Measurements from ENCODE around the gene CIT.
A peak's percentile ranks its signal among the peaks of the same experiment; 100 is the strongest.

Gene CIT

GRCh38 chr12:119809023-119809422 is 68.1 kb downstream of the CIT start:
- no peak overlapping the region for H3K4me3 ChIP-seq (ENCODE audit: low read length in 2 of 2)
- no peak overlapping the region for H3K27ac ChIP-seq (ENCODE audit: low read depth in 2 of 2, low read length in 2 of 2)
- H3K9me3 ChIP-seq (ENCODE audit: control insufficient read depth in 2 of 2, low read length in 2 of 2), result no peaks in the 10 kb centered on the region
- H3K4me1 ChIP-seq (ENCODE audit: control insufficient read depth in 2 of 2, insufficient read depth in 2 of 2, low read length in 2 of 2), result no peaks in the 10 kb centered on the region
- H3K36me3 ChIP-seq (ENCODE audit: control insufficient read depth in 2 of 2, insufficient read depth in 2 of 2, low read length in 2 of 2), result no peaks in the 10 kb centered on the region
- no peaks in the 10 kb centered on the region for H3K27me3 ChIP-seq (ENCODE audit: control insufficient read depth in 2 of 2, insufficient read depth in 2 of 2, low read length in 2 of 2)
- H3K9ac ChIP-seq (ENCODE audit: low read depth in 1 of 2, low read length in 2 of 2), result no peak overlapping the region

- H3K9ac ChIP-seq (ENCODE audit: low read depth in 1 of 2, low read length in 2 of 2), result no peak overlapping the region
- no peaks in the 10 kb centered on the region for H3K4me1 ChIP-seq (ENCODE audit: control insufficient read depth in 2 of 2, insufficient read depth in 2 of 2, low read length in 2 of 2)
- H3K27me3 ChIP-seq (ENCODE audit: control insufficient read depth in 2 of 2, insufficient read depth in 2 of 2, low read length in 2 of 2), result no peaks in the 10 kb centered on the region
- H3K36me3 ChIP-seq (ENCODE audit: control insufficient read depth in 2 of 2, insufficient read depth in 2 of 2, low read length in 2 of 2), result no peaks in the 10 kb centered on the region
- no peak overlapping the region for H3K27ac ChIP-seq (ENCODE audit: low read depth in 2 of 2, low read length in 2 of 2)
- no peak overlapping the region for H3K4me3 ChIP-seq (ENCODE audit: low read length in 2 of 2)
- no peaks in the 10 kb centered on the region for H3K9me3 ChIP-seq (ENCODE audit: control insufficient read depth in 2 of 2, low read length in 2 of 2)
Observed at GRCh38 chr12:119808441-119808840, 68.7 kb downstream of the CIT start.

- H3K36me3 ChIP-seq (ENCODE audit: control insufficient read depth in 2 of 2, insufficient read depth in 2 of 2, low read length in 2 of 2), result no peaks in the 10 kb centered on the region
- H3K27ac ChIP-seq (ENCODE audit: low read depth in 2 of 2, low read length in 2 of 2), result no peak overlapping the region
- H3K27me3 ChIP-seq (ENCODE audit: control insufficient read depth in 2 of 2, insufficient read depth in 2 of 2, low read length in 2 of 2), result no peaks in the 10 kb centered on the region
- no peaks in the 10 kb centered on the region for H3K4me1 ChIP-seq (ENCODE audit: control insufficient read depth in 2 of 2, insufficient read depth in 2 of 2, low read length in 2 of 2)
- H3K4me3 ChIP-seq (ENCODE audit: low read length in 2 of 2), result no peak overlapping the region
- H3K9ac ChIP-seq (ENCODE audit: low read depth in 1 of 2, low read length in 2 of 2), result no peak overlapping the region
- H3K9me3 ChIP-seq (ENCODE audit: control insufficient read depth in 2 of 2, low read length in 2 of 2), result no peaks in the 10 kb centered on the region
Observed at GRCh38 chr12:119807380-119807779, 69.7 kb downstream of the CIT start.

- Histone ChIP-seq H3K9ac (ENCODE audit: low read depth in 1 of 2, low read length in 2 of 2) (no peak overlapping the region), H3K27ac (ENCODE audit: low read depth in 2 of 2, low read length in 2 of 2) (no peak overlapping the region), H3K4me1 (ENCODE audit: control insufficient read depth in 2 of 2, insufficient read depth in 2 of 2, low read length in 2 of 2) (no peaks in the 10 kb centered on the region), H3K4me3 (ENCODE audit: low read length in 2 of 2) (peak overlapping the region in 1 of 2 donors; percentile 48), H3K9me3 (ENCODE audit: control insufficient read depth in 2 of 2, low read length in 2 of 2) (no peaks in the 10 kb centered on the region), H3K27me3 (ENCODE audit: control insufficient read depth in 2 of 2, insufficient read depth in 2 of 2, low read length in 2 of 2) (no peaks in the 10 kb centered on the region), H3K36me3 (ENCODE audit: control insufficient read depth in 2 of 2, insufficient read depth in 2 of 2, low read length in 2 of 2) (no peaks in the 10 kb centered on the region)
Observed at GRCh38 chr12:119804011-119804641, 73.0 kb downstream of the CIT start.

GRCh38 chr12:119803381-119803791 is 73.7 kb downstream of the CIT start:
- Histone ChIP-seq H3K36me3 (ENCODE audit: control insufficient read depth in 2 of 2, insufficient read depth in 2 of 2, low read length in 2 of 2) (no peaks in the 10 kb centered on the region), H3K27ac (ENCODE audit: low read depth in 2 of 2, low read length in 2 of 2) (no peak overlapping the region), H3K27me3 (ENCODE audit: control insufficient read depth in 2 of 2, insufficient read depth in 2 of 2, low read length in 2 of 2) (no peaks in the 10 kb centered on the region), H3K9me3 (ENCODE audit: control insufficient read depth in 2 of 2, low read length in 2 of 2) (no peaks in the 10 kb centered on the region), H3K4me1 (ENCODE audit: control insufficient read depth in 2 of 2, insufficient read depth in 2 of 2, low read length in 2 of 2) (no peaks in the 10 kb centered on the region), H3K4me3 (ENCODE audit: low read length in 2 of 2) (peak overlapping the region in 1 of 2 donors; percentile 48), H3K9ac (ENCODE audit: low read depth in 1 of 2, low read length in 2 of 2) (no peak overlapping the region)

- H3K4me1 ChIP-seq (ENCODE audit: control insufficient read depth in 2 of 2, insufficient read depth in 2 of 2, low read length in 2 of 2), result no peaks in the 10 kb centered on the region
- H3K9ac ChIP-seq (ENCODE audit: low read depth in 1 of 2, low read length in 2 of 2), result no peak overlapping the region
- H3K36me3 ChIP-seq (ENCODE audit: control insufficient read depth in 2 of 2, insufficient read depth in 2 of 2, low read length in 2 of 2), result no peaks in the 10 kb centered on the region
- no peaks in the 10 kb centered on the region for H3K9me3 ChIP-seq (ENCODE audit: control insufficient read depth in 2 of 2, low read length in 2 of 2)
- H3K27ac ChIP-seq (ENCODE audit: low read depth in 2 of 2, low read length in 2 of 2), result no peak overlapping the region
- H3K4me3 ChIP-seq (ENCODE audit: low read length in 2 of 2), result no peak overlapping the region
- no peaks in the 10 kb centered on the region for H3K27me3 ChIP-seq (ENCODE audit: control insufficient read depth in 2 of 2, insufficient read depth in 2 of 2, low read length in 2 of 2)
Observed at GRCh38 chr12:119802472-119802871, 74.6 kb downstream of the CIT start.

GRCh38 chr12:119797090-119797489 is 80.0 kb downstream of the CIT start:
- Histone ChIP-seq H3K4me3 (ENCODE audit: low read length in 2 of 2) (no peak overlapping the region), H3K36me3 (ENCODE audit: control insufficient read depth in 2 of 2, insufficient read depth in 2 of 2, low read length in 2 of 2) (no peaks in the 10 kb centered on the region), H3K27me3 (ENCODE audit: control insufficient read depth in 2 of 2, insufficient read depth in 2 of 2, low read length in 2 of 2) (no peaks in the 10 kb centered on the region), H3K4me1 (ENCODE audit: control insufficient read depth in 2 of 2, insufficient read depth in 2 of 2, low read length in 2 of 2) (no peaks in the 10 kb centered on the region), H3K9me3 (ENCODE audit: control insufficient read depth in 2 of 2, low read length in 2 of 2) (no peaks in the 10 kb centered on the region), H3K27ac (ENCODE audit: low read depth in 2 of 2, low read length in 2 of 2) (no peak overlapping the region), H3K9ac (ENCODE audit: low read depth in 1 of 2, low read length in 2 of 2) (no peak overlapping the region)

GRCh38 chr12:119796292-119796691 is 80.8 kb downstream of the CIT start:
- Histone ChIP-seq H3K27me3 (ENCODE audit: control insufficient read depth in 2 of 2, insufficient read depth in 2 of 2, low read length in 2 of 2) (no peaks in the 10 kb centered on the region), H3K4me3 (ENCODE audit: low read length in 2 of 2) (no peak overlapping the region), H3K9me3 (ENCODE audit: control insufficient read depth in 2 of 2, low read length in 2 of 2) (no peaks in the 10 kb centered on the region), H3K36me3 (ENCODE audit: control insufficient read depth in 2 of 2, insufficient read depth in 2 of 2, low read length in 2 of 2) (no peaks in the 10 kb centered on the region), H3K4me1 (ENCODE audit: control insufficient read depth in 2 of 2, insufficient read depth in 2 of 2, low read length in 2 of 2) (no peaks in the 10 kb centered on the region), H3K9ac (ENCODE audit: low read depth in 1 of 2, low read length in 2 of 2) (no peak overlapping the region), H3K27ac (ENCODE audit: low read depth in 2 of 2, low read length in 2 of 2) (no peak overlapping the region)

- H3K27ac ChIP-seq (ENCODE audit: low read depth in 2 of 2, low read length in 2 of 2), result no peak overlapping the region
- H3K36me3 ChIP-seq (ENCODE audit: control insufficient read depth in 2 of 2, insufficient read depth in 2 of 2, low read length in 2 of 2), result no peaks in the 10 kb centered on the region
- no peaks in the 10 kb centered on the region for H3K4me1 ChIP-seq (ENCODE audit: control insufficient read depth in 2 of 2, insufficient read depth in 2 of 2, low read length in 2 of 2)
- H3K4me3 ChIP-seq (ENCODE audit: low read length in 2 of 2), result no peak overlapping the region
- H3K9ac ChIP-seq (ENCODE audit: low read depth in 1 of 2, low read length in 2 of 2), result no peak overlapping the region
- H3K27me3 ChIP-seq (ENCODE audit: control insufficient read depth in 2 of 2, insufficient read depth in 2 of 2, low read length in 2 of 2), result no peaks in the 10 kb centered on the region
- H3K9me3 ChIP-seq (ENCODE audit: control insufficient read depth in 2 of 2, low read length in 2 of 2), result no peaks in the 10 kb centered on the region
Observed at GRCh38 chr12:119791453-119791852, 85.7 kb downstream of the CIT start.

- Histone ChIP-seq H3K4me1 (ENCODE audit: control insufficient read depth in 2 of 2, insufficient read depth in 2 of 2, low read length in 2 of 2) (no peaks in the 10 kb centered on the region), H3K9ac (ENCODE audit: low read depth in 1 of 2, low read length in 2 of 2) (no peak overlapping the region), H3K36me3 (ENCODE audit: control insufficient read depth in 2 of 2, insufficient read depth in 2 of 2, low read length in 2 of 2) (peaks cover 0 to under 1% of the 10 kb centered on the region in 2 donors), H3K27me3 (ENCODE audit: control insufficient read depth in 2 of 2, insufficient read depth in 2 of 2, low read length in 2 of 2) (no peaks in the 10 kb centered on the region), H3K27ac (ENCODE audit: low read depth in 2 of 2, low read length in 2 of 2) (no peak overlapping the region), H3K9me3 (ENCODE audit: control insufficient read depth in 2 of 2, low read length in 2 of 2) (no peaks in the 10 kb centered on the region), H3K4me3 (ENCODE audit: low read length in 2 of 2) (no peak overlapping the region)
Observed at GRCh38 chr12:119788786-119789185, 88.3 kb downstream of the CIT start.

GRCh38 chr12:119786539-119786938 is 90.6 kb downstream of the CIT start:
- Histone ChIP-seq H3K27ac (ENCODE audit: low read depth in 2 of 2, low read length in 2 of 2) (no peak overlapping the region), H3K4me3 (ENCODE audit: low read length in 2 of 2) (no peak overlapping the region), H3K9me3 (ENCODE audit: control insufficient read depth in 2 of 2, low read length in 2 of 2) (no peaks in the 10 kb centered on the region), H3K36me3 (ENCODE audit: control insufficient read depth in 2 of 2, insufficient read depth in 2 of 2, low read length in 2 of 2) (peaks cover 0 to 3% of the 10 kb centered on the region in 2 donors), H3K4me1 (ENCODE audit: control insufficient read depth in 2 of 2, insufficient read depth in 2 of 2, low read length in 2 of 2) (no peaks in the 10 kb centered on the region), H3K9ac (ENCODE audit: low read depth in 1 of 2, low read length in 2 of 2) (no peak overlapping the region), H3K27me3 (ENCODE audit: control insufficient read depth in 2 of 2, insufficient read depth in 2 of 2, low read length in 2 of 2) (no peaks in the 10 kb centered on the region)

All from mucosa of rectum (tissue), 2 donors.